Panc1 (cell line): Measurements from ENCODE around the gene GCNT3.

Experiments used
- POLR2AphosphoS5 ChIP-seq: IDR thresholded peaks from 2 replicates; pipeline ENCODE4 v1.6.1; 2012; ENCODE audit warnings: mild to moderate bottlenecking, low read depth, low read length, moderate library complexity
- SIN3A ChIP-seq: IDR thresholded peaks from 2 replicates; pipeline ENCODE4 v1.6.1; 2012; ENCODE audit warnings: low read depth, mild to moderate bottlenecking, low read length, moderate library complexity, borderline replicate concordance; ENCODE audit not compliant: insufficient read depth
- TCF7L2 ChIP-seq: IDR thresholded peaks from 2 replicates; pipeline ENCODE4 v1.6.1; 2011; ENCODE audit warnings: mild to moderate bottlenecking, low read depth, low read length, inconsistent platforms
- TF ChIP-seq, protein P1 (sequence below): fragments of 450-650 bp; IDR thresholded peaks from 2 replicates; pipeline ENCODE4 v1.5.1; 2017; ENCODE audit warnings: mild to moderate bottlenecking
- TF ChIP-seq, protein P2 (sequence below), 2 experiments: IDR thresholded peaks; 2 replicates each; pipeline ENCODE4 v1.6.1; 2011 to 2012; ENCODE audit warnings: low read depth in 2 of 2, control low read depth in 1 of 2, low read length in 1 of 2, mild to moderate bottlenecking in 1 of 2, moderate library complexity in 1 of 2; ENCODE audit not compliant: insufficient read depth in 1 of 2

GRCh38 chr15:59567324-59567723 is 44.3 kb upstream of the GCNT3 start:
- TF ChIP-seq, protein P1, sequence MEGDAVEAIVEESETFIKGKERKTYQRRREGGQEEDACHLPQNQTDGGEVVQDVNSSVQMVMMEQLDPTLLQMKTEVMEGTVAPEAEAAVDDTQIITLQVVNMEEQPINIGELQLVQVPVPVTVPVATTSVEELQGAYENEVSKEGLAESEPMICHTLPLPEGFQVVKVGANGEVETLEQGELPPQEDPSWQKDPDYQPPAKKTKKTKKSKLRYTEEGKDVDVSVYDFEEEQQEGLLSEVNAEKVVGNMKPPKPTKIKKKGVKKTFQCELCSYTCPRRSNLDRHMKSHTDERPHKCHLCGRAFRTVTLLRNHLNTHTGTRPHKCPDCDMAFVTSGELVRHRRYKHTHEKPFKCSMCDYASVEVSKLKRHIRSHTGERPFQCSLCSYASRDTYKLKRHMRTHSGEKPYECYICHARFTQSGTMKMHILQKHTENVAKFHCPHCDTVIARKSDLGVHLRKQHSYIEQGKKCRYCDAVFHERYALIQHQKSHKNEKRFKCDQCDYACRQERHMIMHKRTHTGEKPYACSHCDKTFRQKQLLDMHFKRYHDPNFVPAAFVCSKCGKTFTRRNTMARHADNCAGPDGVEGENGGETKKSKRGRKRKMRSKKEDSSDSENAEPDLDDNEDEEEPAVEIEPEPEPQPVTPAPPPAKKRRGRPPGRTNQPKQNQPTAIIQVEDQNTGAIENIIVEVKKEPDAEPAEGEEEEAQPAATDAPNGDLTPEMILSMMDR = no peak
- TF ChIP-seq, protein P2, sequence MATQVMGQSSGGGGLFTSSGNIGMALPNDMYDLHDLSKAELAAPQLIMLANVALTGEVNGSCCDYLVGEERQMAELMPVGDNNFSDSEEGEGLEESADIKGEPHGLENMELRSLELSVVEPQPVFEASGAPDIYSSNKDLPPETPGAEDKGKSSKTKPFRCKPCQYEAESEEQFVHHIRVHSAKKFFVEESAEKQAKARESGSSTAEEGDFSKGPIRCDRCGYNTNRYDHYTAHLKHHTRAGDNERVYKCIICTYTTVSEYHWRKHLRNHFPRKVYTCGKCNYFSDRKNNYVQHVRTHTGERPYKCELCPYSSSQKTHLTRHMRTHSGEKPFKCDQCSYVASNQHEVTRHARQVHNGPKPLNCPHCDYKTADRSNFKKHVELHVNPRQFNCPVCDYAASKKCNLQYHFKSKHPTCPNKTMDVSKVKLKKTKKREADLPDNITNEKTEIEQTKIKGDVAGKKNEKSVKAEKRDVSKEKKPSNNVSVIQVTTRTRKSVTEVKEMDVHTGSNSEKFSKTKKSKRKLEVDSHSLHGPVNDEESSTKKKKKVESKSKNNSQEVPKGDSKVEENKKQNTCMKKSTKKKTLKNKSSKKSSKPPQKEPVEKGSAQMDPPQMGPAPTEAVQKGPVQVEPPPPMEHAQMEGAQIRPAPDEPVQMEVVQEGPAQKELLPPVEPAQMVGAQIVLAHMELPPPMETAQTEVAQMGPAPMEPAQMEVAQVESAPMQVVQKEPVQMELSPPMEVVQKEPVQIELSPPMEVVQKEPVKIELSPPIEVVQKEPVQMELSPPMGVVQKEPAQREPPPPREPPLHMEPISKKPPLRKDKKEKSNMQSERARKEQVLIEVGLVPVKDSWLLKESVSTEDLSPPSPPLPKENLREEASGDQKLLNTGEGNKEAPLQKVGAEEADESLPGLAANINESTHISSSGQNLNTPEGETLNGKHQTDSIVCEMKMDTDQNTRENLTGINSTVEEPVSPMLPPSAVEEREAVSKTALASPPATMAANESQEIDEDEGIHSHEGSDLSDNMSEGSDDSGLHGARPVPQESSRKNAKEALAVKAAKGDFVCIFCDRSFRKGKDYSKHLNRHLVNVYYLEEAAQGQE (IDR thresholded peaks at IDR 0.05; ENCODE audit: insufficient read depth in 1 of 2, low read depth in 2 of 2, low read length in 1 of 2) = no peak
- no peak for TF ChIP-seq POLR2AphosphoS5
- no peak for TF ChIP-seq SIN3A
- no peak for TF ChIP-seq TCF7L2
